ENCODE measurements around the gene FMN2.

FMN2 gene

GRCh38 chr1:240341365-240342250 lies 249.9 kb downstream of the FMN2 start (continued):
- TF ChIP-seq ZNF391 (tag by site-specific recombination; IDR thresholded peaks at IDR 0.05; ENCODE audit: borderline replicate concordance, low read depth) (no peak), ZNF416 (tag by site-specific recombination; IDR thresholded peaks at IDR 0.05) (no peak), ZBTB8A (tag by site-specific recombination; IDR thresholded peaks at IDR 0.05) (no peak)

GRCh38 chr1:240342251-240342625 lies 250.6 kb downstream of the FMN2 start:
- H3K27ac ChIP-seq (ENCODE audit: extremely low read depth, low read depth, low read length), result no peak overlapping the region
- CTCF ChIA-PET, result interaction anchor here (0.6 kb wide), 1 partner anchor 153 kb away, joined by 3 read pairs; no protein-coding TSS in a partner anchor
- POLR2A ChIA-PET, result no interaction called here
- H3K36me3 ChIP-seq (ENCODE audit: control insufficient read depth in 2 of 2, insufficient read depth in 1 of 2, low read length in 2 of 2), result no peaks in the 10 kb centered on the region
- no peaks in the 10 kb centered on the region for H3K9me3 ChIP-seq (ENCODE audit: control insufficient read depth, insufficient read depth, low read depth, low read length)
- TF ChIP-seq TCF7L2 (IDR thresholded peaks at IDR 0.05; ENCODE audit: borderline replicate concordance, low read depth, low read length) (0 out of 2 replicates have a peak, but pooled peaks have one; percentile 13), ZNF280C (tag by site-specific recombination; IDR thresholded peaks at IDR 0.05) (no peak), ZNF513 (tag by site-specific recombination; IDR thresholded peaks at IDR 0.05) (no peak)
- peaks cover 18% of the 10 kb centered on the region for H3K4me1 ChIP-seq (ENCODE audit: control insufficient read depth, insufficient read depth, low read length)
- H3K4me3 ChIP-seq (ENCODE audit: low read depth, low read length), result no peak overlapping the region

GRCh38 chr1:240343045-240343444 lies 251.4 kb downstream of the FMN2 start:
- no peaks in the 10 kb centered on the region for H3K9me3 ChIP-seq (ENCODE audit: control insufficient read depth, insufficient read depth, low read depth, low read length)
- TF ChIP-seq ZNF558 (tag by site-specific recombination; IDR thresholded peaks at IDR 0.05) (no peak), ZNF510 (tag by site-specific recombination; IDR thresholded peaks at IDR 0.05; ENCODE audit: insufficient replicate concordance) (no peak)
- ChIA-PET CTCF (interaction anchor here (0.6 kb wide), 1 partner anchor 399 kb away, joined by 5 read pairs; no protein-coding TSS in a partner anchor), POLR2A (no interaction called here)
- H3K27ac ChIP-seq (ENCODE audit: extremely low read depth, low read depth, low read length), result no peak overlapping the region
- no peak overlapping the region for H3K4me3 ChIP-seq (ENCODE audit: low read depth, low read length)
- H3K36me3 ChIP-seq (ENCODE audit: control insufficient read depth in 2 of 2, insufficient read depth in 1 of 2, low read length in 2 of 2), result no peaks in the 10 kb centered on the region
- H3K4me1 ChIP-seq (ENCODE audit: control insufficient read depth, insufficient read depth, low read length), result peaks cover 12% of the 10 kb centered on the region

GRCh38 chr1:240343966-240344365 lies 252.3 kb downstream of the FMN2 start:
- ChIA-PET POLR2A (no interaction called here), CTCF (no interaction called here)
- peaks cover 9% of the 10 kb centered on the region; the same call in 1 of the 2 replicates for H3K4me1 ChIP-seq (ENCODE audit: control insufficient read depth, insufficient read depth, low read length)
- no peaks in the 10 kb centered on the region for H3K36me3 ChIP-seq (ENCODE audit: control insufficient read depth in 2 of 2, insufficient read depth in 1 of 2, low read length in 2 of 2)
- no peak overlapping the region for H3K27ac ChIP-seq (ENCODE audit: extremely low read depth, low read depth, low read length)
- no peak overlapping the region for H3K4me3 ChIP-seq (ENCODE audit: low read depth, low read length)
- no peaks in the 10 kb centered on the region for H3K9me3 ChIP-seq (ENCODE audit: control insufficient read depth, insufficient read depth, low read depth, low read length)
- no peak for TF ChIP-seq HOXA7 (CRISPR knock-in tag; IDR thresholded peaks at IDR 0.05; ENCODE audit: borderline replicate concordance)
- no peak for TF ChIP-seq IKZF3 (tag by site-specific recombination; IDR thresholded peaks at IDR 0.05)
- TF ChIP-seq PRDM10 (tag by site-specific recombination; IDR thresholded peaks at IDR 0.05), result no peak
- no peak for TF ChIP-seq PRDM1 (tag by site-specific recombination; IDR thresholded peaks at IDR 0.05)
- TF ChIP-seq YY2 (tag by site-specific recombination; IDR thresholded peaks at IDR 0.05), result no peak
- TF ChIP-seq ZNF148 (tag by site-specific recombination; IDR thresholded peaks at IDR 0.05; ENCODE audit: borderline replicate concordance), result no peak
- TF ChIP-seq ZNF354C (tag by site-specific recombination; IDR thresholded peaks at IDR 0.05; ENCODE audit: borderline replicate concordance, low read depth), result no peak
- TF ChIP-seq CTCF (tag by site-specific recombination; IDR thresholded peaks at IDR 0.05), result no peak
